CD8-positive, alpha-beta memory T cell (primary cell): ENCODE measurements around the gene RNU1-4. TPM values are rescaled to one million over a fixed set of nuclear protein-coding genes. Genes with fewer than 3 reads are reported as not detected.
"Not testable (repeated sequence)": the region's sequence is repeated elsewhere in the genome, so short reads cannot be mapped to it uniquely, and the experiment has no call there.

Experiments used
- CTCF ChIA-PET: fragments of 350-600 bp; sonication (Branson Sonifier 250); formaldehyde crosslinking; loops from one replicate; lab custom pipeline; 2021; ENCODE audit warnings: antibody characterized with exemption; lab: Charles Lee
- POLR2A ChIA-PET: fragments of 350-600 bp; sonication (Branson Sonifier 250); formaldehyde crosslinking; loops from one replicate; lab custom pipeline; 2021; ENCODE audit warnings: antibody characterized with exemption; lab: Charles Lee
- DNase-seq, 5 donors: peaks; one replicate each; pipeline versions ENCODE4 v3.0.0 to v3.0.0-alpha.2; 2020 to 2022; ENCODE audit warnings: mixed read lengths in 1 of 5
- H3K27ac ChIP-seq: one replicate; pipeline ENCODE4 v1.7.0; 2013; ENCODE audit warnings: low read depth, mild to moderate bottlenecking, low read length, moderate library complexity
- H3K27me3 ChIP-seq: 2 replicates; pipeline ENCODE4 v1.7.0; 2013; ENCODE audit warnings: low read length, mild to moderate bottlenecking; ENCODE audit not compliant: insufficient read depth, poor library complexity, severe bottlenecking
- H3K36me3 ChIP-seq: 2 replicates; pipeline ENCODE4 v1.7.0; 2013; ENCODE audit warnings: mild to moderate bottlenecking, low read length, moderate library complexity; ENCODE audit not compliant: insufficient read depth
- H3K4me1 ChIP-seq: 2 replicates; pipeline ENCODE4 v1.7.0; 2013; ENCODE audit warnings: mild to moderate bottlenecking, low read length, moderate library complexity; ENCODE audit not compliant: insufficient read depth
- H3K4me3 ChIP-seq: 2 replicates; pipeline ENCODE4 v1.7.0; 2013; ENCODE audit warnings: mild to moderate bottlenecking, low read length
- H3K9me3 ChIP-seq: 2 replicates; pipeline ENCODE4 v1.7.0; 2013; ENCODE audit warnings: mild to moderate bottlenecking, low read length
- H3K27ac Mint-ChIP-seq, 8 donors: one replicate each; pipeline ENCODE4 v1.8.0; 2020 to 2021; ENCODE audit warnings: mixed read lengths in 8 of 8, mild to moderate bottlenecking in 6 of 8, inconsistent platforms in 3 of 8, moderate library complexity in 3 of 8
- H3K27me3 Mint-ChIP-seq, 2 donors: one replicate each; pipeline ENCODE4 v1.8.0; 2020 to 2021; ENCODE audit warnings: mixed read lengths in 2 of 2, mild to moderate bottlenecking in 1 of 2, moderate library complexity in 1 of 2
- H3K36me3 Mint-ChIP-seq, 3 donors: one replicate each; pipeline ENCODE4 v1.8.0; 2020 to 2021; ENCODE audit warnings: mixed read lengths in 3 of 3, inconsistent platforms in 1 of 3, mild to moderate bottlenecking in 1 of 3
- H3K4me1 Mint-ChIP-seq, 3 donors: one replicate each; pipeline ENCODE4 v1.8.0; 2020 to 2021; ENCODE audit warnings: mixed read lengths in 3 of 3, inconsistent platforms in 1 of 3, mild to moderate bottlenecking in 1 of 3
- H3K4me3 Mint-ChIP-seq, 7 donors: one replicate each; pipeline ENCODE4 v1.8.0; 2020 to 2021; ENCODE audit warnings: mixed read lengths in 7 of 7, mild to moderate bottlenecking in 6 of 7, moderate library complexity in 4 of 7, inconsistent platforms in 2 of 7
- H3K9me3 Mint-ChIP-seq, 5 donors: one replicate each; pipeline ENCODE4 v1.8.0; 2020 to 2022; ENCODE audit warnings: mixed read lengths in 5 of 5, mild to moderate bottlenecking in 3 of 5, moderate library complexity in 2 of 5, inconsistent platforms in 1 of 5
- polyA plus RNA-seq: library from polyadenylated mRNA; unstranded; fragments of 300-500 nt; fragmentation: Illumina TruSeq; gene quantifications from one replicate; pipeline ENCODE4 v1.2.3, GENCODE V29; 2021
- total RNA-seq, 2 experiments: library from RNA; stranded (reverse); gene quantifications; one replicate each; pipeline ENCODE4 v1.2.3, GENCODE V29; 2021

RNU1-4 gene
- total RNA-seq: 1,000 to 10,000 TPM; 1,293 to 1,300 TPM
- polyA plus RNA-seq: not detected

GRCh38 chr1:16740047-16740964, at the start of gene RNU1-4:
TSS of gene RNU1-4 (plus strand) at chr1:16740516.
- CTCF ChIA-PET, H3K36me3 ChIP-seq, H3K9me3 ChIP-seq, H3K36me3 Mint-ChIP-seq, H3K27ac ChIP-seq, H3K4me1 ChIP-seq, H3K9me3 Mint-ChIP-seq, H3K4me3 Mint-ChIP-seq, POLR2A ChIA-PET, H3K27me3 ChIP-seq, H3K4me1 Mint-ChIP-seq, H3K27me3 Mint-ChIP-seq, DNase-seq, H3K4me3 ChIP-seq, H3K27ac Mint-ChIP-seq: not testable (repeated sequence)

GRCh38 chr1:16690971-16691682, 49.2 kb upstream of the RNU1-4 start:
- CTCF ChIA-PET: interaction anchor here (2.0 kb wide), 1 partner anchor 18 kb away, joined by 5 read pairs; no protein-coding TSS in a partner anchor
- POLR2A ChIA-PET, H3K4me1 ChIP-seq: not testable (repeated sequence)

GRCh38 chr1:16692283-16692682, 48.0 kb upstream of the RNU1-4 start:
- H3K36me3 ChIP-seq, H3K4me3 ChIP-seq, H3K36me3 Mint-ChIP-seq, POLR2A ChIA-PET, H3K27ac ChIP-seq, H3K27me3 ChIP-seq, H3K4me1 ChIP-seq, H3K4me1 Mint-ChIP-seq, H3K4me3 Mint-ChIP-seq, H3K27me3 Mint-ChIP-seq, H3K9me3 ChIP-seq, H3K27ac Mint-ChIP-seq, H3K9me3 Mint-ChIP-seq: not testable (repeated sequence)
- CTCF ChIA-PET: interaction anchor here (1.0 to 2.0 kb wide), 2 partner anchors 15 to 17 kb away, joined by 3 to 5 read pairs; no protein-coding TSS in a partner anchor
- DNase-seq: peak in 1 of 5 donors; percentile 22

More at GRCh38 chr1:16690971-16691682, 49.2 kb upstream of the RNU1-4 start:
- not testable (repeated sequence) for H3K27ac ChIP-seq, H3K4me1 Mint-ChIP-seq, H3K36me3 ChIP-seq, H3K9me3 ChIP-seq, H3K9me3 Mint-ChIP-seq, H3K27ac Mint-ChIP-seq, H3K4me3 ChIP-seq, H3K36me3 Mint-ChIP-seq, H3K4me3 Mint-ChIP-seq, H3K27me3 ChIP-seq, H3K27me3 Mint-ChIP-seq
- DNase-seq: peak in 1 of 5 donors; percentile 19

GRCh38 chr1:16692717-16693448, 47.4 kb upstream of the RNU1-4 start:
- ChIA-PET POLR2A (interaction anchor here (0.6 kb wide), 1 partner anchor 12 kb away, joined by 3 read pairs; no protein-coding TSS in a partner anchor), CTCF (interaction anchor here (1.0 to 2.0 kb wide), 2 partner anchors 14 to 16 kb away, joined by 3 to 5 read pairs; no protein-coding TSS in a partner anchor)
- not testable (repeated sequence) for H3K4me3 Mint-ChIP-seq, H3K4me1 Mint-ChIP-seq, H3K4me3 ChIP-seq, H3K36me3 ChIP-seq, H3K27ac ChIP-seq, H3K9me3 ChIP-seq, H3K36me3 Mint-ChIP-seq, H3K27me3 Mint-ChIP-seq, H3K27me3 ChIP-seq, H3K4me1 ChIP-seq, H3K27ac Mint-ChIP-seq, H3K9me3 Mint-ChIP-seq
- DNase-seq: peak in 1 of 5 donors; percentile 20

GRCh38 chr1:16693449-16694307, 46.6 kb upstream of the RNU1-4 start:
- not testable (repeated sequence) for H3K27me3 Mint-ChIP-seq
- POLR2A ChIA-PET: interaction anchor here (0.6 kb wide), 1 partner anchor 11 kb away, joined by 3 read pairs; no protein-coding TSS in a partner anchor

GRCh38 chr1:16694308-16694702, 46.0 kb upstream of the RNU1-4 start:
- H3K9me3 ChIP-seq, H3K4me3 Mint-ChIP-seq, H3K4me3 ChIP-seq, H3K9me3 Mint-ChIP-seq, H3K27me3 Mint-ChIP-seq, H3K36me3 ChIP-seq, H3K27ac Mint-ChIP-seq, H3K4me1 ChIP-seq, H3K4me1 Mint-ChIP-seq, DNase-seq, H3K36me3 Mint-ChIP-seq, POLR2A ChIA-PET, H3K27ac ChIP-seq, H3K27me3 ChIP-seq: not testable (repeated sequence)
- CTCF ChIA-PET: interaction anchor here (1.1 kb wide), 1 partner anchor 15 kb away, joined by 5 read pairs; no protein-coding TSS in a partner anchor

More at GRCh38 chr1:16693449-16694307, 46.6 kb upstream of the RNU1-4 start:
- not testable (repeated sequence) for H3K36me3 ChIP-seq, H3K27ac ChIP-seq, H3K9me3 ChIP-seq, H3K36me3 Mint-ChIP-seq, H3K4me1 ChIP-seq, H3K27me3 ChIP-seq, H3K4me1 Mint-ChIP-seq, H3K4me3 Mint-ChIP-seq, H3K9me3 Mint-ChIP-seq, H3K27ac Mint-ChIP-seq, H3K4me3 ChIP-seq
- peak in 1 of 5 donors; percentile 19 for DNase-seq
- CTCF ChIA-PET: interaction anchor here (1.0 to 1.1 kb wide), 2 partner anchors 13 to 15 kb away, joined by 3 to 5 read pairs; no protein-coding TSS in a partner anchor

- not testable (repeated sequence) for H3K4me3 ChIP-seq, H3K27ac ChIP-seq, H3K4me1 ChIP-seq, H3K9me3 ChIP-seq, H3K9me3 Mint-ChIP-seq, H3K4me3 Mint-ChIP-seq, H3K27ac Mint-ChIP-seq, H3K27me3 ChIP-seq, H3K36me3 Mint-ChIP-seq, H3K27me3 Mint-ChIP-seq, H3K36me3 ChIP-seq, H3K4me1 Mint-ChIP-seq
- CTCF ChIA-PET: interaction anchor here (1.1 to 7.6 kb wide), 3 partner anchors 12 to 96 kb away, joined by 3 to 61 read pairs (median 3); no protein-coding TSS in a partner anchor
- POLR2A ChIA-PET: interaction anchor here (0.5 kb wide), 1 partner anchor 341 kb away, joined by 3 read pairs; no protein-coding TSS in a partner anchor
- peak in 1 of 5 donors; percentile 27 for DNase-seq
Measured at GRCh38 chr1:16696507-16697150, 43.7 kb upstream of the RNU1-4 start.
